NB4 (cell line): ENCODE data around the gene CROCC2.

ENCODE experiments used
- DNase-seq: peaks from one replicate; pipeline ENCODE4 v3.0.0; 2010; ENCODE audit warnings: low read depth
- H3K4me3 ChIP-seq: one replicate; pipeline ENCODE4 v1.5.1; 2011; ENCODE audit warnings: mild to moderate bottlenecking, low read depth, low read length, moderate library complexity
- CTCF ChIP-seq: IDR thresholded peaks from one replicate; pipeline ENCODE4 v1.5.1; 2012; ENCODE audit warnings: low read depth, low read length
- MAX ChIP-seq: IDR thresholded peaks from 2 replicates; pipeline ENCODE4 v1.6.1; 2011; ENCODE audit warnings: low read depth, low read length
- MYC ChIP-seq: IDR thresholded peaks from 2 replicates; pipeline ENCODE4 v1.6.1; 2011; ENCODE audit warnings: low read depth, low read length
- POLR2A ChIP-seq: IDR thresholded peaks from 2 replicates; pipeline ENCODE4 v1.6.1; 2011; ENCODE audit warnings: mild to moderate bottlenecking; ENCODE audit not compliant: insufficient read length; ENCODE audit errors: extremely low read depth

Gene CROCC2

GRCh38 chr2:241003369-241003768 lies 97.2 kb downstream of the CROCC2 start:
- H3K4me3 ChIP-seq = no peak overlapping the region
- DNase-seq = no peak
- TF ChIP-seq CTCF = no peak
- TF ChIP-seq MAX = no peak
- TF ChIP-seq MYC = no peak
- no peak for TF ChIP-seq POLR2A

- TF ChIP-seq MAX (no peak), CTCF (no peak), MYC (no peak), POLR2A (no peak)
- DNase-seq = no peak
- no peak overlapping the region for H3K4me3 ChIP-seq
These were observed 97.9 kb downstream of the CROCC2 start for GRCh38 chr2:241003830-241004564.

GRCh38 chr2:241005569-241005968 lies 99.4 kb downstream of the CROCC2 start:
- no peak overlapping the region for H3K4me3 ChIP-seq
- DNase-seq = no peak
- no peak for TF ChIP-seq POLR2A
- TF ChIP-seq MAX = no peak
- no peak for TF ChIP-seq MYC
- TF ChIP-seq CTCF = no peak

GRCh38 chr2:241006412-241006811 lies 100.3 kb downstream of the CROCC2 start:
- no peak overlapping the region for H3K4me3 ChIP-seq
- no peak for DNase-seq
- TF ChIP-seq POLR2A (no peak), MYC (no peak), MAX (no peak), CTCF (no peak)

- no peak for DNase-seq
- no peak overlapping the region for H3K4me3 ChIP-seq
- no peak for TF ChIP-seq MYC
- TF ChIP-seq MAX = no peak
- TF ChIP-seq CTCF = no peak
These were observed 101.0 kb downstream of the CROCC2 start for GRCh38 chr2:241007111-241007510.
